ENCODE results near the gene KIF19.

The KIF19 gene

DNA sequence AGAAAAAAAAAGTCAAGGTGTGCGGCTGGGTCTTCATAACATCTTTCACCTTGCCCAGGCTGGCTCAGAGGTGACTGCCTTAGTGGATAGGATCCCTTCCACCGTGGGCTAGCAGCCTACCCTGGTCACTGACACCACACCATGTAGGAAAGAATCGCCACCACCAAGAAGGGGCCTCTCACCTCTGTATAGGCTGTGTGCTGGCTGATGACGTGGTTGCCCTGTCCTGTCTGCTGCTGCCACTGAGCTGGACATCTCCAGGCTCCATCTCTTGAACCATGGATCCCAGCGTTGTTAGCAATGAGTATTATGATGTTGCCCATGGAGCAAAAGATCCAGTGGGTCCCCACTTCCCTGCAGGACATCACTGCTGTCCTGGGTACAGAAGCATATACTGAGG is 41.2 kb downstream of the KIF19 start, which contains the start of gene GPR142:
GPR142 (plus strand) TSS at position 301 of the 400 bp plus-strand sequence. CDS start 2,035 bp downstream, outside the sequence.
- DNase-seq, result no peak

DNA sequence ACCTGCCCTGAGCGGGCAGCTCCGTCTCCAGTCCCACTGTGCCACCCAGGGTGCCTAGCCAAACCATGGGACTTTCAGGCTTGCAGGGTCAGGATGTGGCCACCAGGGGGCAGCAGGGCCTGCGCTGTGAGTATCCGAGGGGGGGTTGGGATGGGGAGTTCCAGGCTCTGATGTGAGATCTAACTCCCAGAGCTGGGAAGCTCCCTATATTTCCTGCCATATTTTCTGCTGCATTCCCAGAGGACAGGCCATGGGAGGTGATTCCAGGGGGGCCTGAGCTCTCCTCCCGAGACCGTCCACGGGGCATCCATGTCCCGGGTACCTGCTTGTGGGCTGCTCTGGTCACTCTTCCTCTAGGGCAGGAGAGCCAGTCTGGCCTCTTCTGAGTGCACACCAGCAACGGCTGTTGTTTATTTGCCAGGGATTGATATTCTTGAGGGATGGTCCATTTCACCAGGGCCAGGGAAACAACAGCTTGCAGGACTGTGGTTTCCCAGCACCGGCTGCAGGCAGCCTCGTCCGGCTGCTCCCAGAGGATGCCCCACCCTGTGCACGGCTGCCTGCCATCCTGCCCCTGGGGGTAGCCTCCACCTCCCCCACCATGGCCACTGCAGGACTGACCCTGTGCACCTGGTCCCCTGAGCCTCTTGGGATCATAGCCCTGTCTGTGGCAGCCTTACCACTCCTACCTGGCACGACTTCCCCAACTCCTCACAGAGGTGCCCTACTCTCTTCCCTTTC is 42.5 kb downstream of the KIF19 start:
- DNase-seq, result peak; percentile 81

DNA sequence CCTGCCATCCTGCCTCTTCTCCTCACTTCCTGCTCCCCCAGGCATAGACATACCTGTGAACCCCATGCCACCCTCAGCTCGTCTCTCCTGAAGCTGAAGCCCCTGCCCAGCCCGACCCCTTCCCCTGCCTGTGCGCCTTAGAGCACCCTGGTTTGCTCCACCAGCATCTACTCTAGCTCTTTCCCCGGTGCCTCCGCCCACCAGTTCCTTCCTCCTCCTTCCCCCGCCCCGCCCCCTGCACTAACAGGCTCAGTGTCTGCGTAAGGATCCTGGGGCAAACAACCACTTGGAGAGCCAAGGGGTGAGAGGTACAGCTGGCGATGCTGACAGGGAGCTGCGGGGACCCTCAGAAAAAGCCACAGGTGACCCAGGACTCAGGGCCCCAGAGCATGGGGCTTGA is 43.2 kb downstream of the KIF19 start:
- peak; percentile 80 for DNase-seq

DNA sequence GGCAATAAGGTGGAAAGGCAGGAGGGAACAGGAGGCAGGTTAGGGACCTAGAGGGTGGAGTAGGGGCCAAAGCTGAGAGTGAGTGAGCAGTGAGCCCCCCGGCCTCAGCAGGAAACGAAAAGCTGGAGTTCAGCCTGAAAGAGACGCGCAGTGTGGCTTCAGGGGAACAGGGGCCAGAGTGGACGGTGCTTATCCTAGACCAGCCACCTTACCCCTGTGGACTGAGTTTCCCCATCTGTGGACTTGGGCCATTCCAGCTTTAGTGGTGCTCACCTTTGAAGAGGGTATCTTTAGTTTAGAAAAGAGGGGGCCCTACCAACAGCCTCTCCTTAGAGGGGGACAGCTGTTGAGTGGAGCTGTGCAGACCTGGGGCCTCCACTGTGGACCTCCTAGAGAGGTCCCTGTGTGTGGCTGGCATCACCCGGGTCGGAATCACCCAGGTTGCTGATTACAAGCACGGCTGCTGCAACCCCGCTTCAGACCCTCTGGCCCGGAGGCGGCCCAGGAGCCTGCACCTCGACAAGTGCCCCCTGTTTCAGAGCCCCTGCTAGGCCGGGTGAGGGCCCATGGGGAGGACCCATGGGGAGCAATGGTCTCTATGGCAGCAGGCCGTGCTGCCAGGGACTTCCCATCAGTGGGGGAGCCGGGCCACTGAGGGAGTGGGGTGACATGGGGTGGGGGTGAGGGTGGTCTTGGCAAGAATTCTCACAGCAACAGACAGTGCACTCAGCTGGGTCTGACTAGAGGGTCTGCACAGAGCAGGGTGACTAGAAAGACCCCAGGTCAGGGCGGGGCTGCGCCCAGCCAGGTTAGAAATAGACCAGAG is 43.9 kb downstream of the KIF19 start:
- DNase-seq, result no peak

DNA sequence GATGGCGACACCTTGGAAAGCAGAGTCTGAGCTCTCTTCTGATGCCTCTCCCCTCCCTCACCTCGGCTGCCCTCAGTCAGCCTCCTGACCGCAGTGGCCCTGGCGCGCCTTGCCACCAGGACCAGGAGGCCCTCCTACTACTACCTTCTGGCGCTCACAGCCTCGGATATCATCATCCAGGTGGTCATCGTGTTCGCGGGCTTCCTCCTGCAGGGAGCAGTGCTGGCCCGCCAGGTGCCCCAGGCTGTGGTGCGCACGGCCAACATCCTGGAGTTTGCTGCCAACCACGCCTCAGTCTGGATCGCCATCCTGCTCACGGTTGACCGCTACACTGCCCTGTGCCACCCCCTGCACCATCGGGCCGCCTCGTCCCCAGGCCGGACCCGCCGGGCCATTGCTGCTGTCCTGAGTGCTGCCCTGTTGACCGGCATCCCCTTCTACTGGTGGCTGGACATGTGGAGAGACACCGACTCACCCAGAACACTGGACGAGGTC is 45.7 kb downstream of the KIF19 start:
- DNase-seq, result no peak

DNA sequence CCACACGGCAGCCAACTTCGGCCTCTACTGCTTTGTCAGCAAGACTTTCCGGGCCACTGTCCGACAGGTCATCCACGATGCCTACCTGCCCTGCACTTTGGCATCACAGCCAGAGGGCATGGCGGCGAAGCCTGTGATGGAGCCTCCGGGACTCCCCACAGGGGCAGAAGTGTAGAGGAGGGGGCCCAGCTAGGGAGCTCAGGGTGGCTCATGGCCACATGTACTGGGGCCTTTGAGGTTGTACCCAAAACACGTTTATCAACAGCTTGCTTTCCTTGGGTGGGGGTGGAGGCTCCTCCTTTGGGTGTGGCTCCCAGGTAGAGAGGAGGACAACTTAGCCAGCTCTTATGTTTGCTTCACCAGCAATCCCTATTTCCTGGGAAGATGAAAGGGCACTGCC is 46.4 kb downstream of the KIF19 start:
- no peak for DNase-seq

DNA sequence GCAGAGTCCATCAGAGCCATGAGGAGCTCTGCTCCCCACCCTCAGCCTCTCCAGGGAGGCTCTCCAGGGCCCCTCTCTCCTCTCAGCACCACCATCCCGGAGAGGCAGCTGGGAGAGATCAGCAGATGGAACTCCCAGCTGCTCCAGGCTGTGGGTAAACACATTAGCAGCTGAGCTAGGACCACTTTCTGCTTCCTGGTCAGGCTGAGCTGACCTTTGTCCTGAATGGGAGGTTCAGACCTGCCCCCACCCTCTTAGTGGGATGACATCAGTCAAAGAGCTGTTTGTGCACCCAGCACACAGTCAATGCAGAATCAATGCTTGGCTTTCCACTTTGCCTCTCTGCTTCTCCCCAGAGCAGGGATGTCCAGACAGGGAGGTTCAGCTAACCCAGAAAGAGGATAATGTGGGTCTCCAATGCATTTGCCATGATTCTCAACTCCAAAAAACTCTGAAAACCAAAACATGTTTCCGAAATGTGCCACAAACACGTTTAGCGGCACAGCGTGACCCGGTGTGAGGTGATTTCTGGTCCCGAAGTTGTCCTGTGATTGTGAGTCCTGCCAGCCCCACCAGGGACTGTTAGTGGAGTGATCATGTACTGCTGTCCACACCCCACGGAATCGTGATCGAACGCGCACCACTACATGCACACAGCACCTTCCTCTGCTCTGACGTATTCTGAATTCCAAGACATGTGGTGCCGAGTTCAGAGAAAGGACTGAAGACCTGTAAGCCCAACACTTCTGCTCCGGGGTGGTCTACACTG is 48.0 kb downstream of the KIF19 start:
- DNase-seq, result no peak

DNA sequence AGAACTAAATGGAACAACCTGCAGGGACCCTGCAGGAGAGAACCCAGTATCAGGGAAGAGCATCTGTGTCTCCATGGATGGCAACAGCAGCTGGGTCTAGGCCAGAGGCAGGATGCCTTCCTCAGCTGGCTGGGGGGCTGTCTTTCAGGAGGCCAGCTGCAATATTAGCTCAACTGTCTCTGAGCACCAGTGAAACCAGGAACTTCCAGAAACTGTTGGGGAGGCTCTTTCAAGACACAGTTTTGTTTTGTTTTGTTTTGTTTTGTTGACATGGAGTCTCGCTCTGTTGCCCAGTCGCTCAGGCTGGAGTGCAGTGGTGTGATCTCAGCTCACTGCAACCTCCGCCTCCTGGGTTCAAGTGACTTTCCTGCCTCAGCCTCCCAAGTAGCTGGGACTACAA is 48.8 kb downstream of the KIF19 start:
- DNase-seq, result no peak

DNA sequence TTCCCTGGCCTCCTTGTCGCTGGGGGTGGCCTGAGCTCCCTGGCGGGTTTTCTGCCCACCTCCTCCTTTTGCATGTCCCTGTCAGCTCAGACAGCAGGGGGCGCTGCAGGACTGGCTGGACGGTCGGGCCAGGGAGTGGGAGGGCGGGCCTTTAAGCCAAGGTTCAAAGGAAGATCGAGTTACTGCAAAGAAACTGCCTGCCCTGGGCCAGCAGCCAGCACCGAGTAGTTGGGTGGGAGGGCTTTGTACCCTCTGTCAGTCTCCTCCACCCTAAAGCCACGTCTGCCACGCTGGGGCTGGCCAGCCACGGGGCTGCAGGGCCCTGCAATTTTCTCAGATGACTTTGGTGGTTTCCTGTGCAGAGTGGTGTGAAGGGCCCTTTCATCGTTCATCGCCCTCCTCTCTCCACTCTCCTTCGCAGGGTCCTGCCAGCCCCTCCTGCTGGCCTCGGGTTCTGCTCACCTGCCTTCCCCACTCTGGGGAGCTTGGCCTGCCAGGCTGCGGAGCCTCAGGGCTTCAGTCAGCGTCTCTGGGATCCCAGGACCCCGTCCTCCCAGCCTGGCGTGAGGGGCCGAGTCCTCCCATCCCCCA is 53.6 kb downstream of the KIF19 start:
- peak; percentile 93 for DNase-seq

DNA sequence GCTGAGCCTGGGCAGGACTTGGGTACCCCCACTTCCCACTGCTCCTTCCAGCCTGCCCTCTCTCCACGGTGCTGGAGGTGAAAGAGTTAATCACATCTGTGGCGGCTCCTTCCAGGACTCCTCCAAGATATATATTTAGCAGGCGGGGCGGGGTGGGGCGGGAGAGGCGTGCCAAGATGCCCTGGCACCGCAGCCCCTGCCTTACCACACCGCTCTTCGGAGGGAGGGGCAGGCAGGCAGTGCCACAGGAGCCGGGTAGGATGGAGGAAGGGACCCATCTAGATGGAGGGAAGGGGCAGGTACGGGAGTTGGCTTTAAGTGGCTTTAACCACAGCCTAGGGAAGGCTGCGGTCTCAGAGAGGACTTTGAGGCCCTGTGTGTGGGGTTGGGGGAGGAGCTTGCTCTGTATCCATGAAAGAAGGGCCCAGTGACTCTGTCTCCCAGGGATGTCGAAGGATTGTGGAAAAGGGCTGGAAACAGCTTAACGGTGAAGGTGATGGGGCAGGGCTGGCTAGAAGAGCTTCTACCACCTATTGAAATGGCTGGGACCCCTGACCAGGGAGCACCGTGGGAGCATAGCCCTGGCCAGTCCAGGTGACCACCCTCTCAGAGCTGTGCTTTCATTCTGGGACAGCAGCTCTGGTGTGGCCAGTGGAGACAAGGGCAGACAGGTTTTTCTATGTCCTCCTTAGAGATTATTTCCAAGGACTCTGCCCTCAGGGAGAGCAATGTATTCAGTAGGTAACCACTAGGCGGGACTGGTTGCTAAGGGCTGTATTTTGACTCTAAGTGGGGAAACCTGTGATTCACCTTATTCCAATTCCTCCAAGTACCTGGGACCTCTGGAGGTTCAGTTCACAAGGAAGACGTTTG is 54.3 kb downstream of the KIF19 start:
- no peak for DNase-seq

DNA sequence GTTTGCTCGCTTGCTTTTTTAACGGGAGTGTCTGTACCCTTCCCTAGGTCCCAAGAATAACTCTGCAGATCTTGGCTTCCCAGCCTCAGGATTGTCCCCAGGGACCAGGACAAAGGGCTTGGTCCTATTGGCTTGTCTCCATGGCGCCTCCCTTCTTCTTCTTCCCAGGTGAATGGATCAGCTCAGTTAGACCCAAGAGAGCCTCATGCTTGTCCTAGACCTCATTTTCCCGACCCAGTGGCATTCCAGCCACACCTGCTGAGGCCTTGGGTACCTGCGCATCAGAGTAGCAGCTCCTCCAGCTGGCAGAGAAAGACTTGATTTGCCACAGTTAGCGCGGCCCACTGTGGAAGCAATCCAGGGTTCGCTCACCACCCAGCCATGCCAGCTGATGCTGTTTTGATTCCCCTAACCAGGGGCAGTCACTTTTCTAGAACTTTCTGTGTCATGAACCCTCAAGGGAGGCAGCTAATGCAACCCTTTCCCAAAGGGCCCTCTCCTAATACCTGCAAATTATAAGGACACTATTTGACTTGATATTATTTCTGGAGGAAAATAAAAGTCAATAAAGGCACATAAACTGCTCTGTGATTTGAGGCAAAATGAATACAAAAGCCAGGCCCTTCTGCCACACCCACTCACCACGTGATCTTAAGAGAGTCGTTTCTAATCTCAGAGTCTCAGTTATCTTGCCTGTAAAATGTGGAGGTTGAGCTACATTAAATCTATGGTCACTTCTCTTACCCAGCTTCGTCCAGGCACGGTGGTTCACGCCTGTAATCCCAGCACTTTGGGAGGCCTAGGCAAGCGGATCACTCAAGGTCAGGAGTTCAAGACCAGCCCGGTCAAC is 55.2 kb downstream of the KIF19 start:
- DNase-seq, result no peak

DNA sequence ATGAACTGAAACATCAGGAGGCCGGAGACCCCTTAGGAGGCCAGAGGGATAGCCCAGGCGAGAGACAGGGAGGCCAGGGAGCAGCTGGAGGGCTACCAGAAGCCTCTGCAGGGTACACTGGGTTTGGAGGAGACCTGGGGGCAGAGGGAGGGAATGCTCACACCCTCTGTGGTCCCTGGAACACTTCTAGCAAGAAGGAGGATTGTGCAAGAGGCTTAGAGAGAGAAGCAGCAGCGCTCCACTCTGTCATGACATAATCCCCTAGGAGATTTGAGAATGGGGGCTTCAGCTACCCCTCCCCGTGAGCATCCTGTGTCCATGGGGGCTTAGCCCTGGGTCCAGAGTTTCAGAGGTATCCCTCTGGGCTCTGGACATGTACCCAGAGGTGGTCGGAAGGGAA is 57.1 kb downstream of the KIF19 start:
- DNase-seq, result no peak

DNA sequence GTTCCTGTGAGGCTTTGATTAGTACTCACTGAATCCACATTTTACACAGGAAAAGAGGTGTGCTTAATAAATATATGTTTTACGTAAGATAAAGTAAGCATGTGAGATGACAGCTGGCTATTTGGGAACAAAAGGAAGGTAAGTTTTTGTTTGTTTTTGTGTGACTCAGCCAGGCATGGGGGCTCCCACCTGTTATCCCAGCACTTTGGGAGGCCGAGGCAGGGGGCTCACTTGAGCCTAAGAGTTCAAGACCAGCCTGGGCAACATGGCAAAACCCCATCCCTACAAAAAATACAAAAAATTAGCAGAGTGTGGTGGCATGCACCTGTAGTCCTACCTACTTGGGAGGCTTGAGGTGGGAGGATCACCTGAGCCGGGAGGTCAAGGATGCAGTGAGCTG is 59.2 kb downstream of the KIF19 start:
- DNase-seq, result no peak

DNA sequence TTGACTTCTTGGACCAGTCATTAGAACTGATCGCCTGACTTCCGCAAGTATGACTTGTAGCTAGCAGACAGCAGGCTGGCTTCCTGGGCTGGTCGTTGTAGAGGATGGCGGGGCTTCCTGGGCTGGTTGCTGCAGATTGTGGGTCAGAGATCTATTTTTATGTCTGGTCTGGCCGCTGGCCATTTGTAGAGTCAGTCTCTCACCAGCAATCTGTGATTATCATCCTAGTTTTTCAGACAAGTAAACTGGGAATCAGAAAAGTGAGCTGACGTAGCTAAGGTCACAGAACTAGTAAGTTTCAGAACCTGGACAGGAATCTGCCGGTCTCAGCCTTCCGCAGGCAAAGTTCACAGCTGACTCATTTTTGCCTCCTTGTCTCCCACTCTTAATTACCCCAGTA is 60.4 kb downstream of the KIF19 start:
- no peak for DNase-seq

DNA sequence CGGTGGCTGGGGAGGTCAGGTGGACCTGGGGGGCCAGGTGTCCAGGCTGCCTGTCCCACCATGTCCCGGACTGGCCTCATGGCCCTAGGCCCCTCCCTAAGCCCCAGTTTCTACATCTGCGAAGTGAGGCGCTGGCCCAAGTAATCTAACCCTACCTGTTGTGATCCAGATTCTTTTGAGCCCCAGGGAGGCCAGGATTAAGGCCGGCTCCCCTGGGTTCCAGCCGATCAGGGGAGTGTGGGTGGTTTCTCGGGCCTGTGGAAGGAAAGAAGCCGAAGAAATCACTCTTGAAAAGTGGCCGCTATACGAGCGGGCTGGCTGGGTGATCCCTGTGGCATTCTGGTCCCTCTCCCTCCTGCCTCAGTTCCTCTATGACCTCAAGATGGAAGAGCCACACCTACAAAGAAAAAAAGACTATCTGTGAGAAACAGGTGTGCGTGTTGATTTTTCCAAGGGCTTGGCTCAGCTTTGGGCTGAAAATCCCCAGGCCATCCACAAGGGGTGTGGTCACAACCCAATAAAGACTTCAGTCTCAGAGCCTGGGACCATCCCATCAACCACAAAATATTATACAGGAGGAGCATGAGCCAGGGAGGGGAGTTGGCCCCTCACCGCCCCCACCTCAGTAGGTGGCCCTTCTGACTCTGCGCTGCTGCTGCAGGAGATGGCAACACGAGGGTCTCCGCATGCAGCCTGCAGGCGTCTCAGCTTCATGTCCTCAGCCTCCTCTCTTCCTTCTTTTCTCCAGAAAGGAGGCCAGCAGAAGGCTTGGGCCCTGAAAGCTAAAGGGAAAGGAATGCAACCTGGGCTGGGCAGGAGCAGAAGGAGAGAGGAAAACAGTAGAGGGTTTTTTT is 61.6 kb downstream of the KIF19 start:
- DNase-seq, result no peak

DNA sequence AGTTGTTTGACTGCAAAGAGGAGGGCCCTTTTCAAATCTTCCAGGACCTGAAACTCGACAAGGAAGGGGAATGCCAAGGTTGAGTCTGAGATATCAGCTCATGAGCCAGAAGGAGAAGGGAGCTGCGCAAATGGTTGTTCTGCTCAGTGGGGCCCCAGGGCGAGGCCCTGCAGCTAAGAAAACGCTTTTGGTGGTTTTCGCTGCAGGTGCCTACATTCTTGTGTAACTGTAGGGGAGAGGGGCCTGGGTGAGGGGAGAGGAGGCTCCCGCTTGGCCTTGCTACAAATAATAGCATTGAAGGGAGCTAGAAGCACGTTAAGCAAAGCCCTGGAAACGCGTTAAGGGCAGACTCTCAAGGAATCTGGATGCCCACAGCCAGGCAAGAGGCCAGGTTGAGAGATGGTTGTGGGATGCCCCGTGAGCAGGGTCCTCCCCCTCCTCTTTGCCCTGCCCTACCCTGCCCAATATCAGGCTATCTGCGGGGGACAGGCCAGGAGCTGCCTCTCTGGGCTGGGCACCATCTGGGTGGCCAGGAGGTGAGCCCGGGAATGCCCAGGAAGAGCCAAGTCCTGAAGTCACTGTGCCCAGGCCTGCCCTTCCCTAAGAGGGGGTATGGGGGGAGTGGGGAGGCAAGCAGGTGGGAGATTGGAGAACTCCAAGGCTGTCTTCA is 63.2 kb downstream of the KIF19 start:
- no peak for DNase-seq

DNA sequence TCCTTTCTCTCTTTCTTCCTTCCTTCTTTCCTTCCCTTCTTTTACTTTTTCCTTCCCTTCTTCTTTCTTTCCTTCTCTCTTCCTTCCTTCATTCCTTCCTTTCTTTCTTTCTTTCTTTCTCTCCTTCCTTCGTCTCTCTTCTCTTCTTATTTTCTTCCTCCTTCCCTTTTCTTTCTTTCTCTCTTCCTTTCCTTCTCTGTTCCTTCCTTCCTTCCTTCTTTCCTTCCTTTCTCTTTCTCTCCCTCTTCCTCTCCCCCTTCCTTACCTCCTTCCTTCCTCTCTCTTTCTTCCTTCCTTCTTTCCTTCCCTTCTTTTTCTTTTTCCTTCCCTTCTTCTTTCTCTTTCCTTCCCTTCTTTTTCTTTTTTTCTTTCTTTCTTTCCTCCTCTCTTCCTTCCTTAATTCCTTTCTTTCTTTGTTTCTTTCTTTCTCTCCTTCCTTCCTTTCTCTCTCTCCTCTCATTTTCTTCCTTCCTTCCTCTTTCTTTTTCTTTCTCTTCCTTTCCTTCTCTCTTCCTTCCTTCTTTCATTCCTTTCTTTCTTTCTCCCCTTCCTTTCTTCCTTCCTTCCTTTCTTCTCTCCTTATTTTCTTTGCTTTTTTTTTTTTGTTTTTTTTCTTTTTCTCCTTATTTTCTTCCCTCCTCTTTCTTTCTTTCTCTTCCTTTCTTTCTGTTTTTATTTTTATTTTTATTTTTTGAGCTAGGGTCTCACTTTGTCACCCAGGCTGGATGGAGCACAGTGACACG is 64.1 kb downstream of the KIF19 start:
- no peak for DNase-seq
